Non-pigmented ciliary epithelial cell (primary cell): ENCODE data around the gene FAXDC2.

Experiments
- DNase-seq: peaks from one replicate; pipeline ENCODE4 v3.0.0-alpha.2; 2010; ENCODE audit warnings: low read depth

The FAXDC2 gene

GRCh38 chr5:154795235-154795596 lies 55.2 kb downstream of the FAXDC2 start:
- DNase-seq: no peak

GRCh38 chr5:154794525-154795234 lies 55.7 kb downstream of the FAXDC2 start:
- peak; percentile 67 for DNase-seq

GRCh38 chr5:154793599-154794524 lies 56.5 kb downstream of the FAXDC2 start:
- no peak for DNase-seq

- DNase-seq: no peak
Measured at GRCh38 chr5:154791535-154791934, 58.9 kb downstream of the FAXDC2 start.

GRCh38 chr5:154788212-154788611 lies 62.2 kb downstream of the FAXDC2 start:
- DNase-seq: no peak

DNA sequence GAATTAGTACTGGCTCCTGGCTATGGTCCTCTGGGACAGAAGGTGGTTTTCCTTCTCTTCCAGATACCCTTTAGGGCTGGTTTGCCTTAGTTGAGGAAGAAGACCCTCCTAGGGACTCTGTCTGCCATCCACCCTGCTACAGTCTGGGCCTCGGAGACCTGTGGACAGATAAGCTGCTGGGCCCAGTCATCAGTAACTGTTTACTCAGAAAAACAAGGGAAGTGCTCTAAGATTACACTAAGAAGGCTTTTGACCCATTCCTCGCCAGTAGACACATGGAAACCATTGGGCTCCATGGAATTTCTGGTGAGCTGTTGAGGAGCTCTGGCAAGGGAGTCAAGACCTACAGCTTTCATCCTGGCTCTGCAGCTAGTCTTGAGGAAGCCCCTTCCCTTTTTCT lies 64.0 kb downstream of the FAXDC2 start:
- DNase-seq: no peak

GRCh38 chr5:154784856-154785255 lies 65.5 kb downstream of the FAXDC2 start:
- DNase-seq: no peak

- DNase-seq: no peak
Measured at GRCh38 chr5:154783774-154784460, 66.5 kb downstream of the FAXDC2 start.

DNA sequence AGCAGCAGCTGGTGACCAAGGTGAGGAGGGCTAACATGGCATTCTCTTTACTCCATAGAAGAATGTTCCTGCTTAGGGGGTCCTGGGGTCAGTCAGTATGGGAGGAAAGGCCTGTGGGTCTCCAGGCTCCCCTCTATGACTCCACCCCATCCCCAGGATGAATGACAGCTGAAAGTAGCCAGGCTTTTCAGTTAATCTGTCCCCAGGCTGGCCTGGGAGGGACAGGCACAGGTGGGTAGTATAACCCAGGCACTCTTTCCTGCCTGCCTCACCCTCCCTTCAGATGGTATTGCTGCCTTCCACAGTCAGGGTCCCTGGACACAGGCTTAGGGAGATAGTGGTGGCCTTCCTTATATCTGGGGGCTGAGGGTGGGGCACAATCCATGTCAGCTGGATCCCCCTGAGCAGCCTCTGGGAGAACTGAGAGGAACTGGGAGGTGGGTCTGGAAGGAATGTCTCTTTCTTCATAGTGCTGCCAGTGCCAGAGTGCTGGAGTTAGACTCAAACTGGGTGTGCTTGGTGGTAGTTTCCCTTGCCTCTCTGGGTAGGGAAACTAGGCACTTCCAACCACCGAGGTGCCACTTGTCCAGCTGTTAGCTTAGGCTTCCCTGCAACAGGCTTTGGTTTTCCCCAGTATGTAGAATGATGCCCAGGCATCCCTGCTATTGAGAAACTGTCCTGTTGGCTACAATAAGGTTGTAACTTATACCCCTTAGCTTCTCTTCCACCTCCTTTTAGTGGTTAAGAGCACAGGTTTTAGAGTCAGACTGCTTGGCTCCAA lies 67.4 kb downstream of the FAXDC2 start:
- DNase-seq: no peak

- no peak for DNase-seq
Measured at GRCh38 chr5:154782326-154782725, 68.1 kb downstream of the FAXDC2 start.

- no peak for DNase-seq
Measured at GRCh38 chr5:154780128-154780527, 70.3 kb downstream of the FAXDC2 start.

DNA sequence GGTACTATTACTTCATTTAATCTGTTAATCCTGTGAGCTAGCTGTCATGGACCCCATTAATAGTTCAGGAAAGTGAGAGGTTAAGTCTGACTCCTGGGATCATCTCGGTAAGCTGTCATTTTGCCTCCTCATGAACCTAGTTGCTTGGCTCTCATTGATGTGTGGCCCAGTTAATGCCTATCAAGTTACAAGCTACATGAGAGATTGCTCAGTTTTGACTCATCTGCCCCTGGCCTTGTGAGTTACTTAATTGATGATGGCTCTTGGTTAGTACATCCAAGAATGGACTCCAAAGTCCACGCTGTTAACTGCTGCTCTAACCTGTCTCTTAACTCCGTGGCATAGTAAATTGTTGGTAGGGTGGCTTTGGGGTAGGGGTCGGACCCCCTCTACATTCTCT lies 71.3 kb downstream of the FAXDC2 start:
- peak; percentile 77 for DNase-seq

DNA sequence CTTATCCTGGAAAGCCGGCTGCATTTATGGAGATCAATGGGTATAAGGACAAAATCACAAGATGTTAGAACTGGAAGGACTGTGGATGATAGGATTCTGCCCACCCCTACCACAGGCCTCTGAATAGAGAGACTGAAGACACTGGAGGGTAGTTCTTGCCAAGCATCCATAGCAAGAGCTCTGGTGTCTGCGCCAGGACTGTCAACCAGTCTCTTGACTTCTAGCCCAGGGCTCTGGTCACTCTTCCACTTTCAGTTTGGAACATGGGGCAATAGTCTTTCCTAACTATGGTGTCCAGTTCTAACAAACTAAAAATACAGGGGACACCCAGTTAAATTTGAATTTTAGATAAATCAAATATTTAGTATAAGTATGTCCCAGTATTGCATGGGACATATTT lies 71.9 kb downstream of the FAXDC2 start:
- DNase-seq: no peak

DNA sequence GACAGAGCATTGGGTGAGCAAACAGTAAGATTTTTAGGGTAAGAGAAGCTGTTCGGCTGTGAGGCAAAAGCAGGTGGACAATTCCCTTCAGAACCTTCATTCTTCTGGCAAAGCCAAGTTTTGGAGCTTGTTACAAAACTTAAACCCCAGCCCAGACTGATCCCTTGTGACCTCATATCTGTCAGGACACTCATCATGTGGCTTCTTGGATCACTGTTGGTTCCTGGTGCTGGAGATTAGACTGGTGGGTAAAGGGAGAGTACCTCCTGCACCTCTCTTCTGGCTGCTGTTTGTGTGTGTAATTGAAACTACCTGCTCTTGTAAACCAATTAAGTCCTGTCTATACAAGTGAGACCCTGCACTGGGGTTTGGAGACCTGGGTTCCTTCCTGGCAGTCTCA lies 74.2 kb downstream of the FAXDC2 start:
- DNase-seq: no peak

- DNase-seq: no peak
Measured at GRCh38 chr5:154773326-154773725, 77.1 kb downstream of the FAXDC2 start.

GRCh38 chr5:154771383-154771901 lies 79.0 kb downstream of the FAXDC2 start:
- peak; percentile 77 for DNase-seq

- DNase-seq: no peak
Measured at GRCh38 chr5:154770111-154770510, 80.3 kb downstream of the FAXDC2 start.
